Breast epithelium (tissue), 3 donors: ENCODE measurements around the gene VPS9D1.

Experiments
- CTCF ChIP-seq, 3 donors: fragments of 450-650 bp; IDR thresholded peaks; one replicate each; pipeline ENCODE4 v1.5.1; 2016 to 2017; ENCODE audit warnings: antibody characterized with exemption in 3 of 3, mild to moderate bottlenecking in 3 of 3, moderate library complexity in 3 of 3
- POLR2A ChIP-seq: fragments of 450-650 bp; IDR thresholded peaks from one replicate; pipeline ENCODE4 v1.6.1; 2016; ENCODE audit warnings: antibody characterized with exemption, mild to moderate bottlenecking, moderate library complexity

- TF ChIP-seq CTCF (IDR thresholded peaks at IDR 0.05) (no peak), POLR2A (no peak)
Observed at GRCh38 chr16:89729293-89729692, 8.6 kb upstream of the VPS9D1 start.
